ENCODE measurements around the gene TRAPPC3.

- TF ChIP-seq EZH2 (IDR thresholded peaks at IDR 0.05; ENCODE audit: low read length), result no peak
- TF ChIP-seq, protein P1, sequence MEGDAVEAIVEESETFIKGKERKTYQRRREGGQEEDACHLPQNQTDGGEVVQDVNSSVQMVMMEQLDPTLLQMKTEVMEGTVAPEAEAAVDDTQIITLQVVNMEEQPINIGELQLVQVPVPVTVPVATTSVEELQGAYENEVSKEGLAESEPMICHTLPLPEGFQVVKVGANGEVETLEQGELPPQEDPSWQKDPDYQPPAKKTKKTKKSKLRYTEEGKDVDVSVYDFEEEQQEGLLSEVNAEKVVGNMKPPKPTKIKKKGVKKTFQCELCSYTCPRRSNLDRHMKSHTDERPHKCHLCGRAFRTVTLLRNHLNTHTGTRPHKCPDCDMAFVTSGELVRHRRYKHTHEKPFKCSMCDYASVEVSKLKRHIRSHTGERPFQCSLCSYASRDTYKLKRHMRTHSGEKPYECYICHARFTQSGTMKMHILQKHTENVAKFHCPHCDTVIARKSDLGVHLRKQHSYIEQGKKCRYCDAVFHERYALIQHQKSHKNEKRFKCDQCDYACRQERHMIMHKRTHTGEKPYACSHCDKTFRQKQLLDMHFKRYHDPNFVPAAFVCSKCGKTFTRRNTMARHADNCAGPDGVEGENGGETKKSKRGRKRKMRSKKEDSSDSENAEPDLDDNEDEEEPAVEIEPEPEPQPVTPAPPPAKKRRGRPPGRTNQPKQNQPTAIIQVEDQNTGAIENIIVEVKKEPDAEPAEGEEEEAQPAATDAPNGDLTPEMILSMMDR (optimal IDR thresholded peaks at IDR 0.05 in 1 of 3, IDR thresholded peaks at IDR 0.05 in 1 of 3, conservative IDR thresholded peaks at IDR 0.05 in 1 of 3; ENCODE audit: extremely low read depth in 1 of 3, insufficient read depth in 2 of 3, low read length in 3 of 3), result no peak
Observed at GRCh38 chr1:36153476-36153875, 4.2 kb upstream of the TRAPPC3 start.

Measured in keratinocyte (primary cell).